Left renal cortex interstitium (tissue), 4 donors: ENCODE data around the gene NCKAP5L. TPM values are rescaled to one million over a fixed set of nuclear protein-coding genes. Genes with fewer than 3 reads are reported as not detected.
A peak's percentile ranks its signal among the peaks of the same experiment; 100 is the strongest.
"Not testable (repeated sequence)": the region's sequence is repeated elsewhere in the genome, so short reads cannot be mapped to it uniquely, and the experiment has no call there.

Experiments used
- DNase-seq, 4 donors: peaks; one replicate each; pipeline ENCODE4 v3.0.0-alpha.2; 2013; ENCODE audit warnings: low read depth in 4 of 4, low spot score in 2 of 4, missing footprints in 1 of 4
- polyA plus RNA-seq, 4 donors: library from polyadenylated mRNA; unstranded; fragments of 120-200 nt; gene quantifications; one replicate each; pipeline ENCODE4 v1.2.1, GENCODE V29; 2013; ENCODE audit not compliant: insufficient read length in 4 of 4

NCKAP5L gene
- polyA plus RNA-seq, 4 donors = 13.4 to 27.1 (median 21.8) TPM

- DNase-seq = no peak
These were observed 40.5 kb downstream of the NCKAP5L start for GRCh38 chr12:49787672-49788071.

- DNase-seq = no peak
These were observed 43.3 kb downstream of the NCKAP5L start for GRCh38 chr12:49784756-49785409.

GRCh38 chr12:49783917-49784676 is 44.1 kb downstream of the NCKAP5L start:
- peak in 1 of 4 donors; percentile 54 for DNase-seq

GRCh38 chr12:49780914-49781313 is 47.3 kb downstream of the NCKAP5L start:
- not testable (repeated sequence) for DNase-seq

GRCh38 chr12:49779581-49779980 is 48.6 kb downstream of the NCKAP5L start:
- no peak for DNase-seq

- DNase-seq = no peak
These were observed 50.1 kb downstream of the NCKAP5L start for GRCh38 chr12:49777800-49778748.

- no peak for DNase-seq
These were observed 50.9 kb downstream of the NCKAP5L start for GRCh38 chr12:49777341-49777740.

- no peak for DNase-seq
These were observed 51.4 kb downstream of the NCKAP5L start for GRCh38 chr12:49776858-49777257.

- peak in 1 of 4 donors; percentile 38 for DNase-seq
These were observed 51.8 kb downstream of the NCKAP5L start for GRCh38 chr12:49776413-49776812.

GRCh38 chr12:49773102-49773501 is 55.1 kb downstream of the NCKAP5L start:
- not testable (repeated sequence) for DNase-seq

GRCh38 chr12:49767333-49767732 is 60.9 kb downstream of the NCKAP5L start:
- no peak for DNase-seq

- no peak for DNase-seq
These were observed 62.1 kb downstream of the NCKAP5L start for GRCh38 chr12:49766115-49766455.

- DNase-seq = no peak
These were observed 64.1 kb downstream of the NCKAP5L start for GRCh38 chr12:49764126-49764525.

- no peak for DNase-seq
These were observed 65.1 kb downstream of the NCKAP5L start for GRCh38 chr12:49763006-49763591.

- no peak for DNase-seq
These were observed 65.8 kb downstream of the NCKAP5L start for GRCh38 chr12:49762468-49762847.

GRCh38 chr12:49761677-49762467 is 66.3 kb downstream of the NCKAP5L start:
- DNase-seq = no peak

- DNase-seq = no peak
These were observed 77.2 kb downstream of the NCKAP5L start for GRCh38 chr12:49750996-49751393.

- DNase-seq = no peak
These were observed 77.9 kb downstream of the NCKAP5L start for GRCh38 chr12:49750027-49750995.

- no peak for DNase-seq
These were observed 79.4 kb downstream of the NCKAP5L start for GRCh38 chr12:49748800-49749199.
